Measurements from ENCODE around the gene KCNH4.
"Not testable (repeated sequence)": the region's sequence is repeated elsewhere in the genome, so short reads cannot be mapped to it uniquely, and the experiment has no call there.

Gene KCNH4

GRCh38 chr17:42180922-42181850 lies at the start of gene KCNH4:
Gene KCNH4 (minus strand): TSS chr17:42181142. CDS start chr17:42180945, 197 bp downstream.
- no peaks in the 10 kb centered on the region for H3K27me3 Mint-ChIP-seq

GRCh38 chr17:42230225-42230624 lies 49.3 kb upstream of the KCNH4 start:
- no peak overlapping the region for H3K27ac Mint-ChIP-seq
- ATAC-seq, result no peak
- H3K36me3 Mint-ChIP-seq, result peaks cover 5% of the 10 kb centered on the region
- H3K9me3 Mint-ChIP-seq, result no peaks in the 10 kb centered on the region
- H3K4me3 Mint-ChIP-seq, result no peak overlapping the region
- no peaks in the 10 kb centered on the region for H3K27me3 Mint-ChIP-seq
- peaks cover 4% of the 10 kb centered on the region for H3K4me1 Mint-ChIP-seq

More at GRCh38 chr17:42180922-42181850, at the start of gene KCNH4:
- Mint-ChIP-seq H3K4me3 (peak within 1 kb of the TSS; percentile 78), H3K9me3 (no peaks in the 10 kb centered on the region), H3K36me3 (no peaks in the 10 kb centered on the region), H3K4me1 (peaks cover 76% of the 10 kb centered on the region), H3K27ac (peak within 1 kb of the TSS; percentile 69)
- ATAC-seq, result peak; percentile 73

DNA sequence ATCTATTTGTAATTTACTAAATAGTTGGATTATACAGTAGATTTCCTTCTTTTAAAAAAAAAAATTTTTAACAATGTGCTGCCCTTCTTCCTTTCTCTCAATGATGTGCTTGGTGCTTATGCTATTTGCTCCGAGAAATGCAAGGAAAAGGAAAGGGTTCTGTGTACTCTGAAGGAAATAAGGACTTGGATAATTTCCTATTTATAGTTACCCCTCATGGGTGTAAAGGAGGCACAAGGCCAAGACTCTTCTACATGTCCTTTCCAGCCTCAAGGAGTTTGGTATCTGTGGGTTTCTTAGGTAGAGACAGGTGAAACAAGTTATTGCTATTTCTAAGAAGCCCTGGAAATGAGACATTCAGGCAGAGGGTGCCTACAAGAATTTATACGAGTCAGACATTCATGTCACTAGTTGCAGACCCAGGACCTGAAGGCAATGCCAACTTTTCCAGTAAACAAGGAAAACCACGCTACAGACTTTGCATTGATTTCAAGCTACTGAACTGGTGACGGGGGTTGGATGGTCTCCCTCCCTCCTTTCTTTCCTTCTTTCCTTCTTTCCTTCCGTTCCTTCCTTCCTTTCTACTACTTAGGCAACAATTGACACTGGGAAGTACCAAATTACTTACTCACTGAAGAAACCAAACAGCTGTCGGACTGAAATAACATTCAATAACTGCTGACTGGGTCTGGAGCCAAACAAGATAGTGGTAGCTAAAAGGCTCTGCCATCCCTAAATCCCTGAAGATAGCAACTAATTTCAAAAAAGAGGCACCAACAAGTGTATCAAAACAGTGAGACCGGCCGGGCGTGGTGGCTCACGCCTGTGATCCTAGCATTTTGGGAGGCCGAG lies 47.1 kb upstream of the KCNH4 start:
- Mint-ChIP-seq H3K4me3 (no peak overlapping the region), H3K27me3 (no peaks in the 10 kb centered on the region), H3K4me1 (no peaks in the 10 kb centered on the region), H3K36me3 (peaks cover 18% of the 10 kb centered on the region), H3K9me3 (no peaks in the 10 kb centered on the region), H3K27ac (no peak overlapping the region)
- no peak for ATAC-seq

GRCh38 chr17:42225646-42226045 lies 44.7 kb upstream of the KCNH4 start:
- Mint-ChIP-seq H3K27me3 (no peaks in the 10 kb centered on the region), H3K27ac (no peak overlapping the region), H3K9me3 (no peaks in the 10 kb centered on the region), H3K4me1 (peaks cover 6% of the 10 kb centered on the region), H3K36me3 (peaks cover 28% of the 10 kb centered on the region), H3K4me3 (no peak overlapping the region)
- no peak for ATAC-seq

DNA sequence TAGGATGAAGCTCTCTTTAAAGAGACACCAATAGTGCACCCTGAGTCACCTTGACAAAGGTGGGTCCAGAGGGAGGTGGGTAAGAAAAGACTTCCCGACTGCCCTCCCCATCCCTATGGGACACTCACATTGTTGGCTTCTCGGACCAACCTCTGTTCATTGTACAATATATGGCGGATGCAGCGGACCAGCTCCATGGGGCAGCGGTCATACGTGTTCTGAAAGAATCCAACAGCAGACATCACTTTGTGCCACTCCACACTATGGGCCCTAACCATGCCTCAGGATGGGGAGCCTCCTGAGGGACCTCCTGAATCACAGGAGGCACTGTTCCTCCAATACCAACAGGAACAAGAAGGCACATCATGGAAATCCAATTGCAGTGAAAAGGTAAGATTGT lies 43.7 kb upstream of the KCNH4 start:
- Mint-ChIP-seq H3K27ac (no peak overlapping the region), H3K4me3 (no peak overlapping the region), H3K4me1 (peaks cover 6% of the 10 kb centered on the region), H3K9me3 (no peaks in the 10 kb centered on the region), H3K36me3 (peaks cover 32% of the 10 kb centered on the region), H3K27me3 (no peaks in the 10 kb centered on the region)
- ATAC-seq, result no peak

DNA sequence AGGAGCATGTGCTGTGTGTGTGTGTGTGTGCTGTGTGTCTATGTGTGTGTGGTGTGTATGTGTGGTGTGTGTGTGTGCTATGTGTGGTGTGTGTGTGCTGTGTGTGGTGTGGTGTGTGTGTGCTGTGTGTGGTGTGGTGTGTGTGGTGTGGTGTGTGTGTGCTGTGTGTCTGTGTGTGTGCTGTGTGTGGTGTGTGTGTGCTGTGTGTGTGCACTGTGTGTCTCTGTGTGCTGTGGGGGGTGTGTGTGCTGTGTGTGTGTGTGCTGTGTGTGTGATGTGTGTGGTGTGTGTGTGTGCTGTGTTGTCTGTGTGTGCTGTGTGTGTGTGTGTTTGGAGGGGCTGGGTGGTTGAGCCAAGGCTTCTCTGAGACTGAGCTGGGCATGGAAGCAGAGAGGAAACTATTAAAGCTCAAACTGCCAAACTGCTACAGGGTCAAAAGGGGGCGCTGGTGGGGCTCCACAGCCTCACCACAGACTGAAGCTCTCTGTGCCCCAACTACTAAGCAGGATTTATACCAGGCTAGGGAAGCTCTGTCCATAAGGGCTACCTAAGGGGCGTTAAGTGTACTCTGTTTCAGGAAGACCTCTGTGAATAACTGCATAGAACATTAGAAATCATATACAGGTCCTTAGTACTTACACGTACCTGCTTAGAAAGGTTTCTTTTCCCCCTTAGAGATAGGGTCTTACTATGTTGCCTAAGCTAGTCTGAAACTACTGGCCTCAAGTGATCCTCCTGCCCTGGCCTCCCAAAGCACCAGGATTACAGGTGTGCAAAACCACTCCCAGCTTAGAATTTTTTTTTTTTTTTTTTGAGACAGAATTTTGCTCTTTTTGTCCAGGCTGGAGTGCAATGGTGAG lies 41.2 kb upstream of the KCNH4 start:
- peak overlapping the region; percentile 12 for H3K27ac Mint-ChIP-seq
- H3K27me3 Mint-ChIP-seq, result no peaks in the 10 kb centered on the region
- no peaks in the 10 kb centered on the region for H3K9me3 Mint-ChIP-seq
- H3K36me3 Mint-ChIP-seq, result peaks cover 45% of the 10 kb centered on the region
- peaks cover 6% of the 10 kb centered on the region for H3K4me1 Mint-ChIP-seq
- ATAC-seq, result peak; percentile 63
- H3K4me3 Mint-ChIP-seq, result no peak overlapping the region

- peaks cover 59% of the 10 kb centered on the region for H3K36me3 Mint-ChIP-seq
- not testable (repeated sequence) for H3K4me3 Mint-ChIP-seq, H3K27ac Mint-ChIP-seq, H3K9me3 Mint-ChIP-seq, H3K4me1 Mint-ChIP-seq, H3K27me3 Mint-ChIP-seq, ATAC-seq
Measured at GRCh38 chr17:42219280-42219679, 38.3 kb upstream of the KCNH4 start.

- Mint-ChIP-seq H3K36me3 (peaks cover 63% of the 10 kb centered on the region), H3K9me3 (no peaks in the 10 kb centered on the region), H3K27ac (no peak overlapping the region), H3K4me3 (no peak overlapping the region), H3K27me3 (no peaks in the 10 kb centered on the region), H3K4me1 (no peaks in the 10 kb centered on the region)
- ATAC-seq, result no peak
Measured at GRCh38 chr17:42214156-42214555, 33.2 kb upstream of the KCNH4 start.

GRCh38 chr17:42212382-42212781 lies 31.4 kb upstream of the KCNH4 start:
- no peaks in the 10 kb centered on the region for H3K9me3 Mint-ChIP-seq
- ATAC-seq, result no peak
- no peak overlapping the region for H3K27ac Mint-ChIP-seq
- peaks cover 53% of the 10 kb centered on the region for H3K36me3 Mint-ChIP-seq
- no peaks in the 10 kb centered on the region for H3K27me3 Mint-ChIP-seq
- H3K4me3 Mint-ChIP-seq, result no peak overlapping the region
- H3K4me1 Mint-ChIP-seq, result no peaks in the 10 kb centered on the region

DNA sequence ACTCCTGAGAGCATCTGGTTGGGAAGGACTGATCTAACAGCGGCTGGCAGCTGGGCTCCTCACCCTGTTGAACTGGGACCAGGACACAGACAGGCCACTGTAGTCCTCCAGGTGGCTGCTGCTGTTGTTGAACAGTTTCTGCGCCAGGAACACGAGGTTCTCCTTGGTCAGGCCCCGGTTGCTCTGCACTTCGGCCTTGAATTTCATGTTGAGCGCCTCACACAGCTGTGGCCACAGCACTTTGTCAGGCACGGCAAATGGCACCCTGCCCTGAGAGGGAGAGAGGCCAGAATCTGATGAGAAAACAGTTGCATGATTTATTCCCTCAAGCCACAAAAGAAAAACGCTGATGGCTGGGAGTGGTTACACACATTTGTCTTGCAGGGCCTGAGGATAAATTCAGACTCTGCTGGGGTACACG lies 31.0 kb upstream of the KCNH4 start:
- not testable (repeated sequence) for H3K9me3 Mint-ChIP-seq, H3K27me3 Mint-ChIP-seq, ATAC-seq, H3K27ac Mint-ChIP-seq, H3K4me1 Mint-ChIP-seq, H3K4me3 Mint-ChIP-seq
- peaks cover 48% of the 10 kb centered on the region for H3K36me3 Mint-ChIP-seq

DNA sequence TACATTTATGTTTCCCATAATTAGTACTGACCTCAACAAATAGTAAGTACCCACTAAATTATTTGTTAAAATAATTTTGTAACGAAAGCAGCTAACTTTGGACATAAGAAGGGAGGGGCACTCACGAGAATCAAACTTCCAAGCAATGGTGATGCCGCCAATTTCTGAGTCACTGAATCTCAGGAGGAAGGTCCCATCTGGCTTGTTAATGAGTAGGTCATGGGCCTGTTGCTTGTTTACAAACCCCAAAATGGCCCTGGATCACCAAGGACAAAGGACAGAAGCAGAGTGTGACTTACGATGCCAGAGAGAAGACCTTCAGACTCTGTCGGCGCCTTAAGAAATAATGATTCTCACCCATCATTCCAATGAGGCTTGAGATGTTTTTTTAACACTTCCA lies 29.1 kb upstream of the KCNH4 start:
- Mint-ChIP-seq H3K4me1 (no peaks in the 10 kb centered on the region), H3K4me3 (no peak overlapping the region), H3K9me3 (no peaks in the 10 kb centered on the region), H3K27ac (no peak overlapping the region), H3K36me3 (peaks cover 46% of the 10 kb centered on the region), H3K27me3 (no peaks in the 10 kb centered on the region)
- ATAC-seq, result no peak

DNA sequence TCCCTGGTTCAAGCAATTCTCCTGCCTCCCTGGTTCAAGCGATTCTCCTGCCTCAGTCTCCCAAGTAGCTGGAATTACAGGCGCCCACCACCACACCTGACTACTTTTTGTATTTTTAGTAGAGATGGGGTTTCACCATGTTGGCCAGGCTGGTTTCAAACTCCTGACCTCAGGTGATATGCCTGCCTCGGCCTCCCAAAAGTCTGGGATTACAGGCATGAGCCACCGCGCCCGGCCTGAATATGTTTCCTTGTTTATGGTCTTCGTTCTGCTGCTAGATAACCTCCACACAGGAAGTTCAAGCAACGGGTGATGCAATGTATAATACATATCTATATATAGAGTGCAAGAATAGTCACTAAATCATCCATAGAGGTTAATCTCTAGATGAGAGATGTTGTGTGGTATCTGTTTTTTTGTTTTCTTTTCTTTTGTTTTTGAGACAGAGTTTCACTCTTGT lies 25.2 kb upstream of the KCNH4 start:
- H3K36me3 Mint-ChIP-seq, result peaks cover 55% of the 10 kb centered on the region
- not testable (repeated sequence) for H3K9me3 Mint-ChIP-seq, H3K27ac Mint-ChIP-seq, H3K4me3 Mint-ChIP-seq, H3K27me3 Mint-ChIP-seq, ATAC-seq, H3K4me1 Mint-ChIP-seq

GRCh38 chr17:42203354-42203753 lies 22.4 kb upstream of the KCNH4 start:
- H3K4me3 Mint-ChIP-seq, result no peak overlapping the region
- no peaks in the 10 kb centered on the region for H3K9me3 Mint-ChIP-seq
- peak overlapping the region; percentile 7 for H3K27ac Mint-ChIP-seq
- peaks cover 15% of the 10 kb centered on the region for H3K4me1 Mint-ChIP-seq
- no peaks in the 10 kb centered on the region for H3K27me3 Mint-ChIP-seq
- H3K36me3 Mint-ChIP-seq, result peaks cover 45% of the 10 kb centered on the region
- ATAC-seq, result no peak

DNA sequence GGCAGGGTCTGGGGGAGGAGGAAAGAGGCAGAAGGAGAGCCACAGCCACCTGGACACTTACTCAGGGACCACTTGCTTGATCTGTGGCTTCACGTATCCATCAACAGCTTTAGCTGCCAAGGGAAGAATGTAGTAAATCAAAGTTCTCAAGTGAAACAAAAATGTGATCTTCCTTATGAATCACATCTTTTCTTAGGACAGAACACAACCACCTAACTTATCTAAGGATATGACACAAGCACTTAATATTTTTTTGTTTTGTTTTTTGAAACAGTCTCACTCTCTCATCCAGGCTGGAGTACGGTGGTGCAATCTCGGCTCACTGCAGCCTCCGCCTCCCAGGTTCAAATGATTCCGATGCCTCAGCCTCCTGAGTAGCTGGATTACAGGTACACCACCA lies 21.8 kb upstream of the KCNH4 start:
- H3K27me3 Mint-ChIP-seq, result no peaks in the 10 kb centered on the region
- peaks cover 16% of the 10 kb centered on the region for H3K4me1 Mint-ChIP-seq
- H3K4me3 Mint-ChIP-seq, result no peak overlapping the region
- no peaks in the 10 kb centered on the region for H3K9me3 Mint-ChIP-seq
- no peak for ATAC-seq
- peak overlapping the region; percentile 42 for H3K27ac Mint-ChIP-seq
- peaks cover 45% of the 10 kb centered on the region for H3K36me3 Mint-ChIP-seq

DNA sequence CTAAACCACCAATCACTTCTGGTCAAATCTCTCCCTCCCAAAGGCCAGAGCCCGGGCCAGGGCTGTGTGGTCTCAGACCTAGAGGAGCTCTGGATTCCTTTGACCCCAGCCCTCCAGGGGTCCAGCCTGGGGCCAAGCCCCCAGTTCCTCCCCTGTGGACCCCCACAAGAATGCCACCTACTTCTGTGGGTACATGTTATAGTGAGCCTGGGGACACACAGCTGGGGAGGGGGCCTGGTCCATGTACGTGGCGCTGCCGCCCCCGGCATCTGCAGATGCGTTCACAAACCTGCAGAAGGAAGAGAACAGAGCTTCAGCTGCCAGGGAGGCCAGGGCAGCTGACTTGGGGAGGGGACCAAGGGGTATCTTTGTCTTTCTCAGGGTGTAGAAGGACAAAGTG lies 21.2 kb upstream of the KCNH4 start:
- Mint-ChIP-seq H3K36me3 (peaks cover 45% of the 10 kb centered on the region), H3K4me3 (no peak overlapping the region), H3K9me3 (no peaks in the 10 kb centered on the region), H3K27ac (peak overlapping the region; percentile 42), H3K27me3 (no peaks in the 10 kb centered on the region), H3K4me1 (peaks cover 21% of the 10 kb centered on the region)
- ATAC-seq, result no peak
